HG03108 (cell line): ENCODE data around the gene ABCC8.

Experiments
- ATAC-seq: cut with Tn5 transposase; IDR thresholded peaks from one replicate; pipeline ENCODE4 v1.9.1; 2021; ENCODE audit warnings: moderate library complexity; ENCODE audit not compliant: unreplicated experiment

ABCC8 gene

DNA sequence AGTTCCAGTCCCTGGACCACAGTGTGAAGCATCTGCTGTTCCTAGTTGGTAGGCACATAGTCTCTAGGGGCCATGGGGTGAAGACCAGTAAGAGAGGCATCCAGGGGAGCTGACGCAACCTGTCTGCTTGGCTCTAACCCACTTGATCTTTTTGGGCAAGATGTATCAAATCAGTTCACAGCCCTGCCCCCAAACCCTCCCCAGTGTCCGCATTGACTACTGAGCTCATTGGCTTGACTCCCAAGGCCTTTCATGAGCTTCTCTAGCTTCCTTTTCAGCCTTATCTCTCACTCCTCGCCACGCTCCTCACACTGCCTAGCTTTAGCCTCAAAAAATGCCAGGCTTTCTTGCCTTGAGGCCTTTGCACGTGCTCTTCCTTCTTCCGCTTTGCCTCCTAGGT, 29.7 kb upstream of the ABCC8 start:
- no peak for ATAC-seq

DNA sequence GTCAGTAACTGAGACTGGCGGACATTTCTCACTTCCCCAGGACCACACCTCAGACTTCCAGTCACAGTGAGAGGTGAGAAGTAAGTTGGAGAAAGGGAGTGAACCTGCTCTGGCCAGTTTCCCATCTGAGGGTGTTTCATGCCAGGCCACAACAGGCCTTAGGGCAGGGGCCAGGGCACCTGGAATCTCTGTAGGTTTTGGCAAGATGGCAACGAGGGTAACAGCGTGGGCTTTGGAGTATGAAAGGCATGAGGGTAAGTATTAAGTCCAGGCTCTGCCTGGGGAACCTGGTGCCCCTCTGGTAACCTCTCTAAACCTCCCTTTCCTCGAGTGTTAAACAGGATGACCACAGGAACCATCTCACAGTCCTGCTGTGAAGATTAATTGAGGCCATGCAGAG, 28.5 kb upstream of the ABCC8 start:
- no peak for ATAC-seq

DNA sequence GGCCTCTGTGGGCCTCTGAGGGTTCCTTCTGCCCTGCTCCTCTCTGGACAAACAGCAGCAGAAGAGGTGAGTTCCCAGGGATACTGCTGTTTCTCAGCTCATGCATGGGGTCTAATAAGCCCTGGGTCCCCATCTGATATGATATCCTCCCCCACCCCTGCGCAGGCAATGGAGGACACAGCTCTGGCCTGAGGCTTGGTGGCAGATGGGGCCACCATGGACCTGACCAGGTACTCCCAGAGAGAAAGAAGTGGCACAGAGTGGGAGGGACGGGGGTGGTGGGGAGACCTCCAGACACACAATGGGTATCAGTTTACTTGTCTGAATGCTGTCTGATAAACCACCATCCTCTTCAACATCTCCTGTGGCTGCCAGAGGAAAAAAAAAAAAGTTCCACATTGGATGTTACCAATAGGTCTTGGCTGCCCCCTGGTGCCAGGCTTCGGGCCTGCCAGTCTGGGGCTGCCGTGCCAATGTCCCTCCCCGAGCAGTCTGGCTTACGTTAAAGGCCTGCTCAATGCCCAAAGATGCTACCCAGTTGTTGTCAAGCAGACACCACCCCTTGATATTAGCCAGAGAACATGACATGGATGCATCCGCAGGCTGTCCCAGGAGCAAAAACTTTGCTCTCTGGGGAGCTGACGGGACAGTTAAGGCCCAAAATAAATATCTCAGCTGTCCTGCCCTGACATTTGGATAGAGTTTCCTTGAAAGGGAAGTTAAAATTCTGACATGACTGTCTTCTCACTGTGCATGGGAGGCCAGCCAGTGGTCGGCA, 27.9 kb upstream of the ABCC8 start:
- no peak for ATAC-seq

DNA sequence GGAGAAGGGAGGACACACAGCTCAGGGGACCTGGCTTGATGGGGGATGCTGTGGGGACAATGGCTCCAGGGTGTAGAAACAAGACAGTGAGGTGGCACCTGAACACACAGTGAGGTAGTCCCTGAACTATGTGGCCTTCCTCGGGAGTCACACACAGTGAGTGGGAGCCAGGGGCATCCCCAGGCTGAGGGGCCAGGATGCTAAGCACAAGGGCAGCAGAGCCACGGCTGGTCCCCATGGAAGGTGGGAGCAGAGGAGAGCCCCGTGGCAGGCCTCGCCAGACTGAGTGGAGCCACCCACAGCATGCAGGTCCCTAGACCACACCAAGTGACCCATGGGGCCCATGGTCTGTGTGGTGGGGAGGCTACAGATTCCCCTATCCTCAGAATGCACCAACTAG, 26.0 kb upstream of the ABCC8 start:
- ATAC-seq: no peak

DNA sequence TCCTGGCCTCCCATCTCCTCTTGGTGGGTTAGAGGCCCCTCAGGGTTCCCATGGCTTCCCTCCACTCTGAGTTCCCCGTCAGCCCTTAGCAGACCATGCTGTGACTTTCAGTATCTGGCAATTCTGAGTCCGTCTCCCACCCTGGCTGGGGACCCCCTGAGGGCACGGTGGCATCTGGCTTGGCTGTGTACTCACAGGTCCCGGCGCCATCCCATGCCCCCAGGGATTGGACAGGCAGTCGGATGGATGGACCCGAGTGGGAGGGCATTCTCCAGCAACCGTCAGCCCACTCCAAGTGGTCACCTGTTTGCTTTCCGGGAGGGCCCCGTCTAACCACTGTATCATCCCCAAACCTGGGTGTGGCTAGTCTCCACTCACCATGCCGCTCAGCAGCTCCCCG, 24.0 kb upstream of the ABCC8 start:
- ATAC-seq: no peak

DNA sequence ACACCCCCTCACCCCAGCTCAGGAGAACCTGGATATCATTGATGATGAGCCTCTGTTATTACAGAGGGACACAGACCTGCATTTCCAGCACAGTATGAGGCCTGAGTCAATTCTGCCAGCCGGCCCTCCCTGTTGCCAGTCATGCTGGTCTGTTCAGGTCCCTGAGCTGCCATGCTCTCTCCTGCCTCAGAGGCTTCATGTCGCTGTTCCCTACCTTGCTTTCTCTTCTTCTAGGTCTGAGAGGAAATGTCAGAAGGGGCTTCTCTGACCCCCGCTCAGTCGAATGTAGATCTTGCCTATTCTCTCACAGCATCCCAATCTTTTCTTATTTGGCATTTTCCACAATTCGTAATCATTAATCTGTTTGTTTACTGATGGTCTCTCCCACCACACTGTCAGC, 21.8 kb upstream of the ABCC8 start:
- ATAC-seq: no peak

DNA sequence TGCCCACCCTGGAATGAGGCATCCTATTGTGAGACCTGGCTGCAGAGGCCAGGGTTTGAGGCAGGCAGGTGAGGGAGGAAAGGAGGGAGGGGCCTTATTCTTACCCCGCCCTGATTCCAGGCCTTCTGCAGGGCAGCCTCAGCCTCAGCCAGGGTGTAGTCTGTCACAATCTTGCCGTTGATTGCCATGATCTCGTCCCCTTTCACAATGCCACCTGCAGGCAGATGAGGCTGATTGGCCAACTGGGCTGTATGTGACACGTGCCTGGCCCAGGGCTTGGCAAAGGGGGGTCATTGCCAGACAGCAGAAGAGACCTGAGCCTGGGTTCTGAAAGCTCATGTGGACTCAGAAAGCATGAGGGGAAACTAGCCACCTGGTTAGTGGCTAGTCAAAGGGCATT, 21.4 kb upstream of the ABCC8 start:
- ATAC-seq: no peak

DNA sequence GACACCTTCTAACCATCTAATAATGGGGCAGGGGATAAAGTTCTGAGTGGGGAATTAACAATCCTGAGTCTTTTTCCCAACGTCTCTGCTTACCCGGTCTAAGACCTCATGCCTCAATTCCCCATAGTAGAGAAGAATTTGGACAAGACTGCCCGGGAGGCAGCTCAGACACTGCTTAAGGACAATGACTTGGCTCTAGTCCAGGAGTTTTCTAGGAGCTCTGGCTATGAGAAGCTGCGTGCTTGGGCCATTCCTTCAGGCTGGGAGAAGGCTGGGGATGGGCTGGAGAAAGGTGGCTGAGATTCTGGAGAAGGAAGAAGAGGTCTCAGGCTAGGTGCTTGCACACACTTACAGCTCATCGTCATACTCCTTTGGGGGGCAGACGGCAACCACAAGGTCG, 19.8 kb upstream of the ABCC8 start:
- no peak for ATAC-seq

DNA sequence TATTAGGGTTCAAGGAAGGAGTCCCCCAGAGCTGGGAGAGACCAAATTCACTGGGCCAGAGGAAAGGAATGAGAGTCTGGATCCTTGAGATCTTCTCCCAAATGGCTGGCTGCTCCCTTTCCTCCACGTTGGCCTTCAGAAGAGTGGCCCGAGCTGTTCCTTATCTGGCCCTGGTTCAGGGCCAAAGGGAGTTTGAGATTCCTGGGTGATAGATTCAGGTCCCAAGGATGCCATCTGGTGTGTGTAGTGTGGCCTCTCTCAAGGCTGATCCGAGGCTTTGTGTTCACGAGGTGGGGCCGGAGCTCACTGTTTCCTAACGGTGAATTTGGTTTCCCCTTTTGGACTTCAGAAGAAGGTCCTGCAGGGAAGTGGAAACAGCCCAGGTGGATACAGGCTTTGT, 17.4 kb upstream of the ABCC8 start:
- no peak for ATAC-seq

DNA sequence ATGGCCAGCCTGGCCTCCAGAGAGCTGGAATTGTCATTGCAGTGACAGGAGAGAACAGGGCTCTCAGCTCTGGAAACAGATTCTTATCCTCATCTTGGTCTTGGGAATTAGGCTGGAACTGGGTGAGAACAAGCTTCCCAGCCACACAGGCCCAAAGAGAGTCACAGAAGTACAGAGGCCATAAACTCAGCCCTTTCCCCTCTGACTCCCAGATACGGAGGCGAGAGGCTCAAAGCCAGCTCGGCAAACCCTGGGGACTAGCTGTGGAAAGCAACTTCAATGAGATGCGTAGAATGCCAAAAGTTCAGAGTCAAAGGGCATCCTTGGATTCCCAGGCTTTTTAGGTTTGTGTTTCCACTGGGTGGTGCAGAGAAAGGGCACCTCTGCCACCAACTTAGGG, 14.3 kb upstream of the ABCC8 start:
- no peak for ATAC-seq

DNA sequence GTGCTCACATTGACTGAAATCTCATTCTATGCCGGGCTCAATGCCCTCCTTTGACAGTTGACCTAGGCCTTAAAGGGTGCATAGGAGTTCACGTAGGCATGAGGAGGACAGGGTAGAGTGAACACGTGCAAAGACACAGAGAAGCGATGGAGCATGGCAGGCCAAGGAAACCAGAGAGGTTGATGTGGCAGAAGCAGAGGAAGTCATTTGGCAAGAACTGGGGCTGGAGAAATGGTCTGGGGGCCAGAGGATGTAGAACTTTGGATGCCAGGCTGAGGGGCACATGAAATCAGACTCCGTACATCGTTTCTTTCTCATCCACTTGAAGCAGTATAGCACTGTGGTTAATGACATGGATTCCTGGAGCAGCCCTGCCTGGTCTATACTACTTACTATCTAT, 13.6 kb upstream of the ABCC8 start:
- ATAC-seq: no peak

DNA sequence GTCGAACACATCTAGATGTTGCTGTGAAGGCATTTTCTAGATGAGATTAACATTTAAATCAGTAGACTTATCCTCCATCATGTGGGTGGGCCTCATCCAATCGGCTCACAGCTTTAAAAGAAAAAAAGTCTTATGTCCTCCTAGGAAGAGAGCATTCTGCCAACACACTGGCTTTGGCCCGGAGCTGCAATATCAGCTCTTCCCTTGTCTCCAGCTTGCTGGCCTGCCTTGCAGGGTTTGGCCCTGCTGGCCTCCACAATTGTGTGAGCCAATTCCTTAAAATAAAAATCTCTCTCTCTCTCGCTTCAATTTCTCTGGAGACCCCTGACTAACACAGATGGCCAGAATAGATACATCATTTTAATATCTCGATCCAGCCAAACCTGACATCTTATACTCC, 13.1 kb upstream of the ABCC8 start:
- no peak for ATAC-seq

DNA sequence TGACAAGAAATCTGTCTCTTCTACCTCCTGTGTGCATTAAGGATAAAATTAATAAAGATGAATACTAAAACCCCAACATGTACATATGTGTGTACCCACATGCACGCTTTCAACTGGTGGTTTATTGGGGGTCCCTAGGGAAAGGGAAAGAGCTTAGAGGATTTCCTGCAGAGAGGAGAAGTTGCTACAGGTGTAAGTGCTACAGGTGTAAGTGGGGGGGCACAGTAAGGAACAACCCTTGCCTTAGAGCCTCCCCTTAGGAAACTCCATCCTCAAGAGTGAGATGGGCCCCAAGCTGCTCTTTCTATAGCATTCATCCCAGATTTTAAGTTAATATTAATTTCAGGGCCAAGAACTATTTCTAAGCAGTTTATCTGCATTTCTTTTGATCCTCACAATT, 11.9 kb upstream of the ABCC8 start:
- no peak for ATAC-seq

DNA sequence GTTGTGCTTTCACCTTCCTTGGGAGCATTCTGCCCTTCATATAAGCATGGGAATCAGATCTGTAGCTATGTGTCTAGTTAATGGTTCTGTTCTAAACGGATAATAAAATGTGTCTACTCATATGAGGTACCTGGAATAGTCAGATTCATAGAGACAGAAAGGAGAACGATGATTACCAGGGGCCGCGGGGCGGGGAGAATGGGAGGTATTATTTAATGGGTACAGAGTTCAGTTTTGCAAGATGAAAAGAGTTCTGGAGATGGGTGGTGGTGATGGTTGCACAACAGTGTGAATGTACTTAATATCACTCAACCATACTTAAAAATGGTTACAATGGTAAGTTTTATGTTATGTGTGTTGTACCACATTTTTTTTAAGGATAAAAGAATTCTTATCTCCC, 10.0 kb upstream of the ABCC8 start:
- ATAC-seq: no peak

DNA sequence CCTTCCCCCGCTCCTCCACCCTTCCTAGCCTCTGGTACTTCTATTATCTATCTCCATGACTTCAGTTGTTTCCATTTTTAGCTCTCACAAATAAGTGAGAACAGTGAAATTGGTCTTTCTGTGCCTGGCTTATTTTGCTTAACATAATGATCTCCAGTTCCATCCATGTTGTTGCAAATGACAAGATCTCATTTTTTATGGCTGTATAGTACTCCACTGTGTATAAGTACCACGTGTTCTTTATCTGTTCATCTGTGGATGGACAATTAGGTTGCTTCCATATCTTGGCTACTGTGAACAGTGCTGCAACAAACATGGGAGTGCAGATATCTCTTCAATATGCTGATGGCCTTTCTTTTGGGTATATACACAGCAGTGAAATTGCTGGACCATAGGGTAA, 6.9 kb upstream of the ABCC8 start:
- no peak for ATAC-seq

DNA sequence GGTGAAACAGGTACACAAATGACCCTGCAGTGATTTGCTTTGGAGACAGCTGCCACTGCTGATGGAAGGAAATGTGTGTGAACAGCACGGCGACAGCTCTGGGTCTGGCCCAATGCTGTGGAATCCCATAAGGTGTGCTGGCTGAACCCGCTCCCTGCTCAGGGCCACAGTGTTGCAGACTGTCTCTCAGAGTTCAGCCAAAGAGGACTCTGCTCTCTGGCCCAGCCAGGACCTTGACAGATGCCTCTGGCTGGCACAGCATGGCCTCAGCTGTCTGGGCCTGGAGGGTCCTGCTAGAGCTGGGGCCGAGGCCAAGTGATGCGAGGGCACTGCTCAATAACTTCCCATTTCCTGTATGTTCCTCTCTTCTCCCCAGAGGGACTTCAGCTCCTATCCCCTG, 5.3 kb upstream of the ABCC8 start:
- no peak for ATAC-seq

DNA sequence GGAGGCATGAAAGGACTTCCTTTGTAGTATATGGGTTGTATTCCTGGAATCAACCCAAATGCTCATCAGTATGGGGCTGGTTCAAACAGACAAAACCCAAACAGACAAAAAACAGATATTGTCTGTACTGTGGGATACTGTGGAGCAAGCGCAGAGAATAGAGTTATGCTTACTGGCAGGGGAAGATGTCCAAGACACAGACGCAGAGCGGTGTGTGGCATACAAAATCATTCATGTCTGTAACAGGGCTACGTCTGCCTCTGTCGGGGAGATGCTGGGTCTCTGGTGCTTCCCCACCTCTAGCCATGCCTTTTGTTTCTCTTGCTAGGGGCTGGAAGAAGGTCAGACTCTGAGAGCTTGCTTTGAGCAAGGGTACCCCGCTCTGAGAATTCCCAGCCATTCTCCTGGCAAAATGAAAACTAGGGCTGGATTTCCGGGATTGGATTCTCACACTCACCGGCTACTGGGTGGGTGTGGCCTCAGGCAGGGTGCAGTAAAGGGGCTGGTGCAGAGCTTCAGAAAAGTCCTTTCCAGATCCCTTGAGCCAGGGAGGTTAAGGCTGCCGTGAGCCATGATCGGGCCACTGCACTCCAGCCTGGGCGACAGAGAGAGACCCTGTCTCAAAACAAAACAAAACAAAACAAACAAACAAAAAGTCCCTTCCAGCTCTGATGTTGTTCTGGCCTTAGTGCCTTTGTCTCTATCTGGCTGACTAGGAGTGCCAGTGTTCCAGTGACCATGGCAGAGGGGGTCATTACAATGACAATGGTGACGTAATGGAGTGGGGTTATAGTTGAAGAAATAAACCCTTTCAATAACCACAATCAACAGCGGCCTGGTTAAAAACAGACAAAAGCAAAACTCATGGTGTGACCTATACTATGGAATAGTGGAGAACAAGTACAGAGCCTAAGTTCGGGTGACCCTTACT, 2.9 kb upstream of the ABCC8 start:
- ATAC-seq: no peak

DNA sequence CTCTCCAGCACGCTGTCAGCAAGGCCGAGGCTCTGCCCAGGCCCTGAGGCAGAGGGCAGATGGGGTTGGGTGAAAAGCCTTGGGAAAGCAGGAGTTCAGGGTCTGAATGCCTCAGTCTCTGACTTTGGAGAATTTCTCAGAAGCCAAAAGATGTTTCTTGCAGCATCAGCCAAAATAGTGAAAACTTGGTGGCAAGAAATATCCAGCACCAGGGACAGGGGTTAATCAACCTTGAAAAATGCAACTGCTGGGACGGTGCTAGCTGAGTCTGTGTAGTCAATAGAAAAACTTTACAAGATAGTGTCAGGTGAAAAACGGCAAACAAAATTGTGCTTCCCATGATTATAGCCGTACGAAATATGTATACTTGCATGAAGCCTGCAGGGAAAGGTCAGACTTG, 1.4 kb upstream of the ABCC8 start:
- ATAC-seq: no peak

DNA sequence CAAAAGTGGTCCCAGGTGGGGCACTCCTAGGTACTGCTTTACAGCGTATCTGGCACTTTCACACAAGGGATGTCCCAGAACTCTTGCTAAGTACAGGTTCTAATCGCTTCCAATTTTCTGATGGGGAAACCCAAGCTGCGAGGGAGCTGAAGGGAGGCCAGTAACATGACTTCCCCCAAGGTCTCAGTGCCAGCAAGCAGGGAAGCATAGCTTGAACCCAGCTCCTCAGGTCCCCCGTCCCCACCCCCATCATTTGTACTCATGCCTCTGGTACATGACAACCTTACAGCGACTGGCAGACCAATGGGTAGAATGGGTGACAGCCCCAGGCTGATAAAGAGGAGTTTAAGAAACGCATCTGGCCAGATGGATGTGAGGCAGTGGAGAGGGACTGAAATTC, 716 bp upstream of the ABCC8 start:
- no peak for ATAC-seq

DNA sequence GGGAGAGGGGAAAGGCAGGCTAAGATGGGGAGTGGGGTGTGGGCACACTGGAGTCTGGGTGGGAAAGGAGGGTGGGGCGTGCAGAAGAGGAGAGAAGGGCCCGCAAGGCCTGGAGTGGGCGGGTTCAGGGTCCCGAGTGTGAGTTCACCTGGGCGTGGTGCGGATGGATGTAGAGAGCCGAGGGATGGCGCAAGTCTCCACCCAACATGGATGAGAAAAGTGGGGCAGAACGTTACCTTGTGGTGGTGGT, 364 bp upstream of the ABCC8 start:
- ATAC-seq: no peak

DNA sequence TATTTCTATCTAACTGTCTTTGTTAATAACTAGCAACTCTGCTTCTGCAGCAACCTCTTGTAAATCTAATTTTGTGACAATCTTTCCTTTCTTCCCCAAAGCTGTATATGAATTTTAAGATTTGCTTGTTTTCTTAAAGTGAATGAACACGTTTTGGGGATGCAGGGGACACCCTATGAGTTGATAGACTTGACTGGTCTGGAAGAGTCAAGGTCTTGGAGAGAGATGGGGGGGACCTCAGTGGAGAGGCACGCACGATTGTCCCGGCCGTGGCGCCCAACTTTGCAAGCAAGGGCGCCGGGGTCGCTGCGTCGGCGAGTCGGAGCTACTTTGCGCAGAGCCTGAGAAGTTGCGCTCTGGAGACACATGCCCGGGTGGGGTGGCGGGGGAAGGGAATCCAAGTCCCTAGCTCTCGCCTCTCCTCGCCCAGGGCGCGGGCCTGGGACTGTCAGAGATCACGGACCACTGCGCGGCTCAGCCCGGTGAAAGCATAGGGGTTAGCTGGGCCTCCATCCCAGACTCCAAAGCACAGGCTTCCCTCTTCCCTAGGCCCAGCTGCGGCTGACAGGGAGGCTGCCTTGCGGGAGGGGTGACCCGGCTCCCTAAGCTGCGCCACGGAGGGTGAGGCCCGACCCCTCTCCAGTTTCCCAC, 854 bp downstream of the ABCC8 start:
- ATAC-seq: no peak

DNA sequence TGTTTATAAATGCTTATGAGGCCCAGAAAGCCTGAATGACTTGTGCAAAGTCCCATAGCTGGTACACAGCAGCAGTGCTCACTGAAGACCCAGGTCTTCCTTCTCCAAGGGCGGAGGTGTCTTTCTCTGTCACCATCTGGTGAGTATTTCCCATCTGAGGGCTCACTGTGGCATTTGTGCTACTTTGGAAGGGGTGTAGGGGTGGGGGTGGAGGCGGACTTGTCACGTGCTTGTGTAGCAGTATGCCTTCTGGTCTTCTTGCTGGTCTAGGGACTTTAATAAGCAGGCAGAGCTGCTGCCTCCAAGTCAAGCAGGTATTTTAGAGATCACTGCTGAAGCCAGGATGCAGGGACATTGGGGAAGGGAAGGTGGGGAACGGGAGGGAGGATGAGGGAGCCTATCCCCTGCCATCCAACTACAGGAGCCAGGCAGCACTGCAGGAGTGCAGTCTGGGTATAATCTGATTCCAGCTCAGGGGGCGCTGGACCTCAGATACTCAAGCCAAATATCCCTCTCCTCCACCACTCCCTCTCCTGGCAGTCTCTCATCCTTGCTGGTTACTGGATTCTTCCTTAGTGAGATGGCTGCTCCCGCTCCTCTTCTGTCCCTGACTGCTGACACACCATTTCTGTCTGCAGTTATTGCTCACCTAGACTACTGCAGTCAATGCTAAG, 3.4 kb downstream of the ABCC8 start:
- ATAC-seq: no peak
